HG03060 (cell line): ENCODE results near the gene RAET1G.
"Not testable (repeated sequence)": the region's sequence is repeated elsewhere in the genome, so short reads cannot be mapped to it uniquely, and the experiment has no call there.

Source experiments
- ATAC-seq: cut with Tn5 transposase; IDR thresholded peaks from one replicate; pipeline ENCODE4 v1.9.1; 2021; ENCODE audit warnings: low read depth, moderate number of reproducible peaks; ENCODE audit not compliant: unreplicated experiment

The RAET1G gene

GRCh38 chr6:149897855-149898744 lies 24.8 kb downstream of the RAET1G start, which contains the start of gene RAET1E:
TSS of gene RAET1E (minus strand) at chr6:149898113. CDS start at chr6:149890901, 7,212 bp downstream.
- no peak for ATAC-seq

GRCh38 chr6:149897015-149897697 lies 25.8 kb downstream of the RAET1G start:
- ATAC-seq: no peak

DNA sequence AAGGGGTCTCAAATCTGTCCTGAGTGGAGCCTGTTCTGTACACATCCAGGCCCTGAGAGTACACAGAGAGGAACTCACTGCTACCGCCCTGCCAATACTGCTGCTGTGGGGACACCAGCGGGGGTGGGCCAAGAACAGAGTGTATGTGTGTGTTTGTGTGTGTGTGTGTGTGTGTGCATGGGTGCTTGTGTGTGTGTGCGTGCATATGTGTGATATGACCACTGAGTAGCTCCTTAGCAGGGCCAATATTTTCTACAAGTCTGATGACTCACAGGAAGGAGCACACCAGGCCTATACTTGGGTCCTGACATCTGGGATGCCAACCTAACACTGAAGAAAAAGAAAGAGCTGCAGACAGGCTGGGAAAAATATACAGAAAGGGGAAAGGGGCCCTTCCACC lies 26.4 kb downstream of the RAET1G start:
- no peak for ATAC-seq

DNA sequence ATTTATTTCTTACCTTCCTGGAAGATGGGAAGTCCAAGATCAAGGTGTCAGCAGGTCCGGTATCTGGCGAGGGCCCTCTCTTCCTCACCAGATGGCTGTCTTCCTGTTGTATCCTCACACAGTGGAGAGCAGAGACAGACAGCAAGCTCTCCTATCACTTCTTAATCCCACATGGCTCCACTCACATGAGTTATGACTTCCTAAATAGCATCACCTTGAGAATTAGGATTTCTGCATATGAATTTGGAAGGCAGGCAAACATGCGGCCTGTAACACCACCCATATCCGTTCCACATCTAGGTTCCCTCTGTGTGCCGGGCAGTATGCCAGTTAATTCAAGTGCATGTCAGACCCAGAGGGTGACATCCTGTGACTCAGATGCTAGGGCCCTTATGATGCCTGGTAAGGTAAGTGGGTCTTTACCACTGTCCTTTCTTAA lies 27.1 kb downstream of the RAET1G start:
- ATAC-seq: no peak

- no peak for ATAC-seq
Observed at GRCh38 chr6:149895048-149895590, 27.8 kb downstream of the RAET1G start.

DNA sequence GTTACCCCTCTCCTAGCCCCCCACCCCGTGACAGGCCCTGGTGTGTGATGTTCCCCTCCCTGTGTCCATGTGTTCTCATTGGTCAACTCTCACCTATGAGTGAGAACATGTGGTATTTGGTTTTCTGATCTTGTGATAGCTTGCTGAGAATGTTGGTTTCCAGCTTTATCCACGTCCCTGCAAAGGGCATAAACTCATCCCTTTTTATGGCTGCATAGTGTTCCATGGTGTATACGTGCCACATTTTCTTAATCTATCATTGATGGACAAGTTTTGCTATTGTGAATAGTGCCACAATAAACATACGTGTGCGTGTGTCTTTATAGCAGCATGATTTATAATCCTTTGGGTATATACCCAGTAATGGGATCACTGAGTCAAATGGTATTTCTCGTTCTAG lies 31.1 kb downstream of the RAET1G start:
- not testable (repeated sequence) for ATAC-seq

DNA sequence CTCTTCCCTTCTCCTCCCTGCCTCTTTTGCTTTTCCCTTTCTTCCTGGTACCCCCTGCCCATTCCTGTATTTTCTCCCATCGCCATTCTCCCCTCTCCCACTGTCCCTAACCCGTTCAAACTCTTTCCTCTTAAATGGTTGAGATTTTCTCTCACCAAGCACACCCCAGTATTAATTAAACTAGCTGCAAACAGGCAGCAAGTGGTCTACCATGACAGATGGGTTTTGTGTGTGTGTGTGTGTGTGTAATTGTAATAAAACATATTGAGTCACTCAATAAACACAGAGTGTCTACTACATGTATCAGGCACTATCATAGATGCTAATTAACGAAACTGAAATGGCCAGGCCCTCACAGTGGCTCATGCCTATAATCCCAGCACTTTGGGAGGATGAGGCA lies 31.7 kb downstream of the RAET1G start:
- ATAC-seq: no peak

- no peak for ATAC-seq
Observed at GRCh38 chr6:149890629-149891045, 32.3 kb downstream of the RAET1G start.

- ATAC-seq: no peak
Observed at GRCh38 chr6:149889326-149889725, 33.6 kb downstream of the RAET1G start.

- ATAC-seq: no peak
Observed at GRCh38 chr6:149888659-149889058, 34.3 kb downstream of the RAET1G start.

DNA sequence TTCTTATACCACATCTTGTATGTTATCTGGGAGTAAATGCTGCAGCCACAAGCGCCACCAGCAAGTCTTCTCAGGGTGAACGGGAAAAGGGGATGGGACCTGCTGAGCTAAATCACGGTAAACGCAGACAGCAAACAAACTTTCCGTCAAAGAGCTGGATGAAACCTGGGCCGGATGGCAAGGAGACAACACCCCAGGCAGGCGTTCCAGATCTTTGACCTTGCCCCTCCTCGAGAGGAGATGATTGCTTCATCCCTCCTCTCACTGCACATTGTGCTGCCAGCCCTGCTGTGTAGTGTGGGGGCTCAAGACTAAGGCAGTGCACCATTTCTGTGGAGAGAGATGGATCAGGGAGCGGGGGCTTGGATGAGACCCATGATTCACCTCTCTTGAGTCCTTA lies 34.8 kb downstream of the RAET1G start:
- ATAC-seq: no peak

GRCh38 chr6:149887343-149887742 lies 35.6 kb downstream of the RAET1G start:
- no peak for ATAC-seq

DNA sequence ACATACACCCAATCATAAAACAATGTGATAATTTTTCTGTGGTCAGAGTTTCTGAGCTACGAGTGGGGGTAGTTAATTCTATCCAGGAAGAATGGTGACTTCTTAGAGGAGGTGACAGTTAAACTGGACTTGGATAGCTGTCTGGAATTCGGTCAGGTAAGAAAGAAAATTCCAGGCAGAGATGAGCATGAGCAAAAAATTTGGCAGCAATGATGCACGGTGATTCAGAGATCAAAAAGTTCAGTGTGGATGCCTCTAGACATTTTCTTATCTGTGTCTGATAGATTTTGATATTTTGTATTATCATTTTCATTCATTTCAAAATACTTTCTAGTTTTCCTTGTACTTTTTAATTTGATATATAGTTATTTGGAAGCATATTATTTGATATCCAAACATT lies 37.0 kb downstream of the RAET1G start:
- ATAC-seq: no peak

GRCh38 chr6:149884617-149885016 lies 38.3 kb downstream of the RAET1G start:
- no peak for ATAC-seq

DNA sequence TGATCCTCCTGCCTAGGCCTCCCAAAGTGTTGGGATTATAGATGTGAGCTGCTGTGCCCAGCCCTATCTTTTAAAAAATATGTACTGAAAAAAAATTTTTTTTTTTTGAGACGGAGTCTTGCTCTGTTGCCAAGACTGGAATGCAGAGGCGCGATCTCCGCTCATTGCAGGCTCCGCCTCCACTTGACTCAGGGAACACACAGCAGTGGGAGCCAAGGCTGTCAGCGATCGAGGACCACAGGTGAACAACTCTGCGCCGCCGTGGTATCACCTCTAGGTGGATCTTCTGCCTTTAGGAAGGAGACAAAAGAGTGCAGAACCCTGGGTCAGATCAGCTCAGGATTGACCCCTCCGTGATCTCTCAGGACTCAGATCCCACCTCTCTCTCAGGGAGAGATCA lies 38.7 kb downstream of the RAET1G start:
- no peak for ATAC-seq

DNA sequence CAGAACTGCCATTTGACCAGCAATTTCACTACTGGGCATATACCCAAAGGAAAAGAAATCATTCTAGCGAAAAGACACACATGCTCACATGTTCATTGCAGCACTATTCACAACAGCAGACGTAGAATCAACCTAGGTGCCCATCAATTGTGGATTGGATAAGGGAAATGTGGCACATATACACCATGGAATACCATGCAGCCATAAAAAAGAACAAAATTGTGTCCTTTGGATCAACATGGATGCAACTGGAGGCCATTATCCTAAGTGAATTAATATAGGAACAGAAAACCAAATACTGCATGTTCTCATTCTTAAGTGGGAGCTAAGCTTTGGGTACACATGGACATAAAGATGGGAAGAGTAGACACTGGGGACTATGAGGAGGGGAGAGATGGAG lies 41.1 kb downstream of the RAET1G start:
- no peak for ATAC-seq

DNA sequence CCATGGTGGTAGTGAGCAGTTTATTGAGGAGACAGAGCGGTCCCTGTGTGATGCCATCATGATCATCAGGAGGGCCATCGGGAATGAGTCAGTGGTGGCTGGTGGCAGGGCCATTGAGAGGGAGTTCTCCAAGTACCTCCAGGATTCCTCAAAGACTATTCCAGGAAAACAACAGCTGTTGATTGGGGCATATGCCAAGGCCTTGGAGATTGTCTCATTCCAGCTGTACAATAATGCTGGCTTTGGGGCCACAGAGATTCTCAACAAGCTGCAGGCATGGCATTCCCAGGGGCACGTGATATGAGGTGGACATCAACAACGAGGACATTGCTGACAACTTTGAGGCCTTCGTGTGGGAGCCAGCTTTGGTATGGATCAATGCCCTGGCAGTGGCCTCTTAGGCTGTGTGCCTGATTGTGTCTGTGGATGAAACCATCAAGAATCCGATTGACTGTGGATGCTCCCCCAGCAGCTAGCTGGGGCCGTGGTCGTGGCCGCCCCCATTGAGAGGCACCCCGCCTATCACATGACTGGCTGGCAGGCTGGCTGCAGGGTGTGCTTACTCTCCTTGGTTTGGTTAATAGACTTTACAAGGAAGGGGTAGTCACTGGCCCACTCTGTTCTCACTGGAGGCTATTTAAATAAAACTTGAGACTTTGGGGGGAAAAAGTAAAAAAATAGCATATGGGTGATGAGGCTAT lies 41.7 kb downstream of the RAET1G start:
- ATAC-seq: no peak

- no peak for ATAC-seq
Observed at GRCh38 chr6:149877659-149878058, 45.3 kb downstream of the RAET1G start.

GRCh38 chr6:149876241-149876933 lies 46.5 kb downstream of the RAET1G start:
- no peak for ATAC-seq

- ATAC-seq: no peak
Observed at GRCh38 chr6:149872233-149872632, 50.7 kb downstream of the RAET1G start.
